ENCODE measurements around the gene ZNF90. TPM values are rescaled to one million over a fixed set of nuclear protein-coding genes. Genes with fewer than 3 reads are reported as not detected.
"Not testable (repeated sequence)": the region's sequence is repeated elsewhere in the genome, so short reads cannot be mapped to it uniquely, and the experiment has no call there.

Gene ZNF90
- total and polyA plus RNA-seq, 4 donors: 0.13 to 1.8 (median 0.17) TPM

DNA sequence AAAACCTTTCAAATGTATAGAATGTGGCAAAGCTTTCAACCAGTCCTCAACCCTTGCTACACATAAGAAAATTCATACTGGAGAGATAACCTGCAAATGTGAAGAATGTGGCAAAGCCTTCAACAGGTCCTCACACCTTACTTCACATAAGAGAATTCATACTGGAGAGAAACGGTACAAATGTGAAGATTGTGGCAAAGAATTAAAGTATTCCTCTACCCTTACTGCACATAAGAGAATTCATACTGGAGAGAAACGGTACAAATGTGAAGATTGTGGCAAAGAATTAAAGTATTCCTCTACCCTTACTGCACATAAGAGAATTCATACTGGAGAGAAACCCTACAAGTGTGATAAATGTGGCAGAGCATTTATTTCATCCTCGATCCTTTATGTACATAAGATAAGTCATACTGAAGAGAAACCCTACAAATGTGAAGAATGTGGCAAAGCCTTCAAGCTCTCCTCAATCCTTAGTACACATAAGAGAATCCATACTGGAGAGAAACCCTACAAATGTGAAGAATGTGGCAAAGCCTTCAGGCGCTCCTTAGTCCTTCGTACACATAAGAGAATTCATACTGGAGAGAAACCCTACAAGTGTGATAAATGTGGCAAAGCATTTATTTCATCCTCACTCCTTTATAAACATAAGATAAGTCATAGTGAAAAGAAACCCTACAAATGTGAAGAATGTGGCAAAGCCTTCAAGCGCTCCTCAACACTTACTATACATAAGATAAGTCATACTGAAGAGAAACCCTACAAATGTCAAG lies 40.5 kb downstream of the ZNF90 start:
- not testable (repeated sequence) for H3K27ac ChIP-seq (ENCODE audit: low read depth in 1 of 2, low read length in 2 of 2); H3K9ac ChIP-seq (ENCODE audit: low read depth in 1 of 2, low read length in 2 of 2); H3K27me3 ChIP-seq (ENCODE audit: control insufficient read depth in 4 of 4, insufficient read depth in 4 of 4, low read length in 3 of 4); H3K36me3 ChIP-seq (ENCODE audit: control insufficient read depth in 4 of 4, insufficient read depth in 3 of 4, low read depth in 1 of 4, low read length in 3 of 4); H3K4me1 ChIP-seq (ENCODE audit: control insufficient read depth in 4 of 4, insufficient read depth in 4 of 4, low read length in 3 of 4); DNase-seq (ENCODE audit: low spot score)
- H3K9me3 ChIP-seq (ENCODE audit: control insufficient read depth in 4 of 4, low read length in 3 of 4): peaks cover 32 to 76% (median 36%) of the 10 kb centered on the region in 4 donors
- WGBS: 95% methylated on average over 6 of the region's 6 CpGs
- H3K4me3 ChIP-seq (ENCODE audit: low read depth in 1 of 3, low read length in 3 of 3): peak overlapping the region in 2 of 3 donors; percentile 30 to 42

DNA sequence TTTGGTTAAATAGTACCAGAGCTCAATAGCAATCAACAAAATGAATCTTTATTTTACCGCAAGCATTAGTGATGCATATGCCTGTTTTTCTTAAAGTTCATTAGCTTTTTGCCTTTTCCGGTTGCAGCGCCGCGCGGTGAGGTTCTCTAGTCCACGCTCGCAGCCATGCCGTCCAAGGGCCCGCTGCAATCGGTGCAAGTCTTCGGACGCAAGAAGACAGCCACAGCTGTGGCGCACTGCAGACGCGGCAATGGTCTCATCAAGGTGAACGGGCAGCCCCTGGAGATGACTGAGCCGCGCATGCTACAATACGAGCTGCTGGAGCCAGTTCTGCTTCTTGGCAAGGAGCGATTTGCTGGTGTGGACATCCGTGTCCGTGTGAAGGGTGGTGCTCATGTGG lies 47.1 kb downstream of the ZNF90 start:
- Histone ChIP-seq H3K9me3 (ENCODE audit: control insufficient read depth in 4 of 4, low read length in 3 of 4) (peaks cover 20 to 65% (median 26%) of the 10 kb centered on the region in 4 donors), H3K27ac (ENCODE audit: low read depth in 1 of 2, low read length in 2 of 2) (no peak overlapping the region), H3K36me3 (ENCODE audit: control insufficient read depth in 4 of 4, insufficient read depth in 3 of 4, low read depth in 1 of 4, low read length in 3 of 4) (no peaks in the 10 kb centered on the region), H3K4me3 (ENCODE audit: low read depth in 1 of 3, low read length in 3 of 3) (peak overlapping the region in 2 of 3 donors; percentile 37 to 63), H3K4me1 (ENCODE audit: control insufficient read depth in 4 of 4, insufficient read depth in 4 of 4, low read length in 3 of 4) (no peaks in the 10 kb centered on the region), H3K9ac (ENCODE audit: low read depth in 1 of 2, low read length in 2 of 2) (no peak overlapping the region), H3K27me3 (ENCODE audit: control insufficient read depth in 4 of 4, insufficient read depth in 4 of 4, low read length in 3 of 4) (no peaks in the 10 kb centered on the region)
- WGBS: 96% methylated on average over 23 of the region's 23 CpGs
- no peak for DNase-seq (ENCODE audit: low spot score)
- TF ChIP-seq HNF4G (IDR thresholded peaks at IDR 0.05): no peak
- TF ChIP-seq, protein P1, sequence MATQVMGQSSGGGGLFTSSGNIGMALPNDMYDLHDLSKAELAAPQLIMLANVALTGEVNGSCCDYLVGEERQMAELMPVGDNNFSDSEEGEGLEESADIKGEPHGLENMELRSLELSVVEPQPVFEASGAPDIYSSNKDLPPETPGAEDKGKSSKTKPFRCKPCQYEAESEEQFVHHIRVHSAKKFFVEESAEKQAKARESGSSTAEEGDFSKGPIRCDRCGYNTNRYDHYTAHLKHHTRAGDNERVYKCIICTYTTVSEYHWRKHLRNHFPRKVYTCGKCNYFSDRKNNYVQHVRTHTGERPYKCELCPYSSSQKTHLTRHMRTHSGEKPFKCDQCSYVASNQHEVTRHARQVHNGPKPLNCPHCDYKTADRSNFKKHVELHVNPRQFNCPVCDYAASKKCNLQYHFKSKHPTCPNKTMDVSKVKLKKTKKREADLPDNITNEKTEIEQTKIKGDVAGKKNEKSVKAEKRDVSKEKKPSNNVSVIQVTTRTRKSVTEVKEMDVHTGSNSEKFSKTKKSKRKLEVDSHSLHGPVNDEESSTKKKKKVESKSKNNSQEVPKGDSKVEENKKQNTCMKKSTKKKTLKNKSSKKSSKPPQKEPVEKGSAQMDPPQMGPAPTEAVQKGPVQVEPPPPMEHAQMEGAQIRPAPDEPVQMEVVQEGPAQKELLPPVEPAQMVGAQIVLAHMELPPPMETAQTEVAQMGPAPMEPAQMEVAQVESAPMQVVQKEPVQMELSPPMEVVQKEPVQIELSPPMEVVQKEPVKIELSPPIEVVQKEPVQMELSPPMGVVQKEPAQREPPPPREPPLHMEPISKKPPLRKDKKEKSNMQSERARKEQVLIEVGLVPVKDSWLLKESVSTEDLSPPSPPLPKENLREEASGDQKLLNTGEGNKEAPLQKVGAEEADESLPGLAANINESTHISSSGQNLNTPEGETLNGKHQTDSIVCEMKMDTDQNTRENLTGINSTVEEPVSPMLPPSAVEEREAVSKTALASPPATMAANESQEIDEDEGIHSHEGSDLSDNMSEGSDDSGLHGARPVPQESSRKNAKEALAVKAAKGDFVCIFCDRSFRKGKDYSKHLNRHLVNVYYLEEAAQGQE (IDR thresholded peaks at IDR 0.05): no peak
- TF ChIP-seq, protein P2, sequence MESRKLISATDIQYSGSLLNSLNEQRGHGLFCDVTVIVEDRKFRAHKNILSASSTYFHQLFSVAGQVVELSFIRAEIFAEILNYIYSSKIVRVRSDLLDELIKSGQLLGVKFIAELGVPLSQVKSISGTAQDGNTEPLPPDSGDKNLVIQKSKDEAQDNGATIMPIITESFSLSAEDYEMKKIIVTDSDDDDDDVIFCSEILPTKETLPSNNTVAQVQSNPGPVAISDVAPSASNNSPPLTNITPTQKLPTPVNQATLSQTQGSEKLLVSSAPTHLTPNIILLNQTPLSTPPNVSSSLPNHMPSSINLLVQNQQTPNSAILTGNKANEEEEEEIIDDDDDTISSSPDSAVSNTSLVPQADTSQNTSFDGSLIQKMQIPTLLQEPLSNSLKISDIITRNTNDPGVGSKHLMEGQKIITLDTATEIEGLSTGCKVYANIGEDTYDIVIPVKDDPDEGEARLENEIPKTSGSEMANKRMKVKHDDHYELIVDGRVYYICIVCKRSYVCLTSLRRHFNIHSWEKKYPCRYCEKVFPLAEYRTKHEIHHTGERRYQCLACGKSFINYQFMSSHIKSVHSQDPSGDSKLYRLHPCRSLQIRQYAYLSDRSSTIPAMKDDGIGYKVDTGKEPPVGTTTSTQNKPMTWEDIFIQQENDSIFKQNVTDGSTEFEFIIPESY (IDR thresholded peaks at IDR 0.05): no peak

DNA sequence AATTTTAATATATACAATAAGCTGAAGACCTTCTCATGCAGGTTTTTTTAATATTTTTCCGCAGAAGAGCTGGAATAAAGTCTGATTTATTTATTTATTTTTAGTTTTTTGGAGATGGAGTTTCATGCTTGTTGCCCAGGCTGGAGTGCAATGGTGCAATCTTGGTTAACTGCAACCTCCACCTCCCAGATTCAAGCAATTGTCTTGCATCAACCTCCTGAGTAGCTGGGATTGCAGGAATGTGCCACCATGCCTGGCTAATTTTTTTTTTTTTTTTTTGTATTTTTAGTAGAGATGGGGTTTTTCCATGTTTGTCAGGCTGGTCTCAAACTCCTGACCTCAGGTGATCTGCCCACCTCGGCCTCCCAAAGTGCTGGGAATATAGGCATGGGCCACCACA lies 55.1 kb downstream of the ZNF90 start:
- not testable (repeated sequence) for H3K27ac ChIP-seq (ENCODE audit: low read depth in 1 of 2, low read length in 2 of 2); H3K27me3 ChIP-seq (ENCODE audit: control insufficient read depth in 4 of 4, insufficient read depth in 4 of 4, low read length in 3 of 4); H3K36me3 ChIP-seq (ENCODE audit: control insufficient read depth in 4 of 4, insufficient read depth in 3 of 4, low read depth in 1 of 4, low read length in 3 of 4); DNase-seq (ENCODE audit: low spot score); H3K9ac ChIP-seq (ENCODE audit: low read depth in 1 of 2, low read length in 2 of 2); H3K4me1 ChIP-seq (ENCODE audit: control insufficient read depth in 4 of 4, insufficient read depth in 4 of 4, low read length in 3 of 4); H3K4me3 ChIP-seq (ENCODE audit: low read depth in 1 of 3, low read length in 3 of 3)
- WGBS: 71% methylated on average over 2 of the region's 2 CpGs
- H3K9me3 ChIP-seq (ENCODE audit: control insufficient read depth in 4 of 4, low read length in 3 of 4): peaks cover 5 to 55% (median 12%) of the 10 kb centered on the region in 4 donors

DNA sequence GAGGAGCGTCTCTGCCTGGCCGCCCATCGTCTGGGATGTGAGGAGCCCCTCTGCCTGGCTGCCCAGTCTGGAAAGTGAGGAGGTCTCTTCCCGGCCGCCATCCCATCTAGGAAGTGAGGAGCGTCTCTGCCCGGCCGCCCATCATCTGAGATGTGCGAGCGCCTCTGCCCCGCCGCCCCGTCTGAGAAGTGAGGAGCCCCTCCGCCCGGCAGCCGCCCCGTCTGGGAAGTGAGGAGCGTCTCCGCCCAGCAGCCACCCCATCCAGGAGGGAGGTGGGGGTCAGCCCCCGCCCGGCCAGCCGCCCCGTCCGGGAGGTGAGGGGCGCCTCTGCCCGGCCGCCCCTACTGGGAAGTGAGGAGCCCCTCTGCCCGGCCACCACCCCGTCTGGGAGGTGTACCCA lies 59.9 kb downstream of the ZNF90 start:
- not testable (repeated sequence) for H3K36me3 ChIP-seq (ENCODE audit: control insufficient read depth in 4 of 4, insufficient read depth in 3 of 4, low read depth in 1 of 4, low read length in 3 of 4); DNase-seq (ENCODE audit: low spot score); H3K27me3 ChIP-seq (ENCODE audit: control insufficient read depth in 4 of 4, insufficient read depth in 4 of 4, low read length in 3 of 4); H3K4me3 ChIP-seq (ENCODE audit: low read depth in 1 of 3, low read length in 3 of 3); H3K9ac ChIP-seq (ENCODE audit: low read depth in 1 of 2, low read length in 2 of 2); H3K27ac ChIP-seq (ENCODE audit: low read depth in 1 of 2, low read length in 2 of 2); H3K4me1 ChIP-seq (ENCODE audit: control insufficient read depth in 4 of 4, insufficient read depth in 4 of 4, low read length in 3 of 4)
- H3K9me3 ChIP-seq (ENCODE audit: control insufficient read depth in 4 of 4, low read length in 3 of 4): peaks cover 0 to 29% (median 4%) of the 10 kb centered on the region in 4 donors
- 98% methylated on average over 26 of the region's 29 CpGs for WGBS
